Superior temporal gyrus (tissue), 1 donor: ENCODE data around the gene SDSL.

ENCODE experiments used
- DNase-seq: peaks from one replicate; pipeline ENCODE4 v3.0.0-alpha.2; 2016; ENCODE audit errors: extremely low spot score

SDSL gene

GRCh38 chr12:113448873-113449272 lies 26.7 kb downstream of the SDSL start:
- no peak for DNase-seq

GRCh38 chr12:113449299-113449698 lies 27.1 kb downstream of the SDSL start:
- DNase-seq = no peak

GRCh38 chr12:113449839-113450238 lies 27.7 kb downstream of the SDSL start:
- no peak for DNase-seq

DNA sequence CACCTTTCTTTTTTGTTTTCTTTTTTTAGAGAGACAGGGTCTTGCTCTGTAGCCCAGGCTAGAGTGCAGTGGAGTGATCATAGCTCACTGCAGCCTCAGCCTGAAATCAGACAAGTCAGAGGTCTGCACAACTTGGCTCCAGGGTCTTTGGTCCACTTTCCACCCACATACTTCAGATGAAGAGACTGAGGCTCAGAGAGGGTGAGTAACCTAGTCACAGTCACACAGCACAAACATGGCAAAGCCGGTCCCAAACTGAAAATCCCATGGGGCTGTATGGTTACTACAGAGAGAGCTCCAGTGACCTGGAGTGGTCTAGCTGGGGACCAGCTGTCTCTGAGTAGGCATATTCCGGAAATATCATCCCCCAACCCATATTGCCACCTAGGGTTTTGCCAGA lies 30.3 kb downstream of the SDSL start:
- DNase-seq = no peak

DNA sequence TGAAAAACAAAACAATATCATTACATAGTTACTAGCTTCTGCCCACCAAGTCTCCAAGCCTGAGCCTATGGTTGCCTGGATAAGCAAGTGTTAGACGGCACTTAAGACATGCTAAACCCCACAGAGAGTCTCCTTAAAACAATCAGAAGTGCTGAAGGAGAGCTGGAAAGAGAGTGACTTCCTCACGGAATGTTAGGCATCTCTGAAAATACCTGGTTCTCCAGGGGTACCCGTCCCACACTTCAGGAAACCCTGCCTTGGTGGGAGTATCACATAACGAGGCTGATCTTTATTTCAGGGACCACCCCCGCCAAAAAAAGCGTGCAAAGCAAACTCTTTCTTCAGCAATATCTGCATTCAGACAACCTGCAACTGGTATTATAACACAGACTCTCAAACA lies 31.1 kb downstream of the SDSL start:
- DNase-seq = no peak

GRCh38 chr12:113456199-113456598 lies 34.0 kb downstream of the SDSL start:
- DNase-seq = no peak

DNA sequence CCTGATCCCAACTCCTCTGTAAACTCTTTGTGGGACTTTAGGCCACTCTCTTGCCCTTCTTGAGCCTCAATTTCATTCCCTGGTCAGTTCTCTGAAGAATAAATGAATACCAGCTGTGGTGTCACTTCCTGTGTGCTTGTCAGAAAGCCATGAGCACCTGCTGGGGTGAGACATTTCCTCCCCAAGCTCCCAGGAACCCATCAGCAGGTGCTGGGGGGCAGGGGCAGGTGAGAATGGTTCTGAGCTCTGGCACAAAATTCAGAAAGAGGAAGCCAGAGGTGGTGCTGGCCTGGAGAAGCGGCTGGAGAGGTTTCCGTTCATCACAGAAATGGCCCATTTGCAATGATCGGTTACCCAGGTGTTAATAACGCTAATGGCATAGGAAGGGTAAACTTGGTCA lies 34.6 kb downstream of the SDSL start:
- no peak for DNase-seq

DNA sequence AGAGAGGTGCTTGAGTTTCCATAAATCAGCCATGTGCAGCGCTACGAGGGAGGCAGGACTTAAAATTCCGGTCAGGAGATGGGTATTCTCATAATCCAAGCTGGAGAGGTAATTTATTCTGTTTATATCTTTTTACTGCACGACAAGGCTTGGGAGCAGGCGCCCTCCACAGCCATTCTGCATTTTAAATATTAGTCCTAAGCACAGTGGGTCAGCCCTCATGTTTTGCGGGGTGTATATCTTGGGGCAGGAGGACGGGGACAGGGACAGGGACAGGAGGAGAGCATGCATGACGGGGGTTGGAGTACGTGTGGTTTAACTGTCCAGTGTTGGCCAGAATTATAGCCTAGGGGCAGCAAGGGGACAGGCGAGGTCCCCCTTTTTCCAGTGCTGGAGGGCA lies 35.0 kb downstream of the SDSL start:
- no peak for DNase-seq

DNA sequence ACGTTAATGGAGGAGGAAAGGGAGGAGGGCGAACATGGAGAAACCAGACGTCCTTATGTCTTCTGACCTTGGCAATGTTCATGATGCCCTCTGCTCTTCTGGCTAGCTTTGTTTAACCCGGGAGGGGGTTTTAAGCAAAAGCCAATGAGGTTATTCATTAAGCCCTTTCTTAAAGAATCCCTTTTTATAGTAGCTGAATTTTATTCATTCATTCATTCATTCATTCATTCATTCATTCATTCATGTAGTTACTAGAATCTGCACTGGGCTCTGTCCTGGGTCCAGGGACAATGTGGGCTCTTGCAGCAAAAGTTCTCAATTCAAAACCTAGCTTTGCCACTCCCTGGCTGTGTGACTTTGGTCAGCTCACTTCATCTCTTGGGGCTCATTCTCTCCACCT lies 35.5 kb downstream of the SDSL start:
- DNase-seq = no peak

DNA sequence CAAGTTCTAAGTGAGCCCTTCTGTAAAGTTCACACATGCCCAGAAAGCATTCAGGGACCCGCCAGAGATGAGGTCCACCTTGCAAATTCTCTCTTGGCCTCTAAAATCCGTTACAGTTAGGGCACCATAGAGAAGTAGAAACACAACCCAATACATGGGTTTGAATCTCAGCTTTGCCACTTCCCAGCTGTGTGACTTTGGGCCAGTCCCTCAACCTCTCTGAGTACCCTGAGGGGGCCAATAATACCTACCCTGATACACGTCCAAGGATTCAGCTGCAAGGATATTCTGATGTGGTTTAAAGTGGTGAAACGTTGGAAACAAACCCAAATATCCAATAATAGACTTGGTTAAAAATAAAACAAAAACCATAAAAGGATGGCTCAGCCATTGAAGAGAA lies 37.8 kb downstream of the SDSL start:
- no peak for DNase-seq

DNA sequence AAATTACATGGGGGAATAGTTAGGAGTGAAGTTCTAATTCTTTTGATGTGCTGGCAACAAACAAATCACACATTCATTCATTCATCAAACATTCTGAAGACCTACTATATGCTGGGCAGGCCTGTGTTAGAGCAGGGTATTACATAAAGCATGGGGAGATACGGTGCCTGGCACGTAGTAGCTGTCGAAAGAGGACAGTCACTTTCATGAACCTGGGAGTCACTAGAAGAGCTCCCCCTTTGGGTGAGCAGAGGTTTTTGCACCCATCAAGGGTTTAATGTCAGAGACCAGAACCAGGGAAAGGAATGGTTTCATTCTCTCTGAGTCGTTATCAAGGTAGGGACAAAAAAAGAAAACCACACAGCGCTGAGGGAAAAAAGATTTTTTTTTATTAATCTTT lies 39.5 kb downstream of the SDSL start:
- no peak for DNase-seq

DNA sequence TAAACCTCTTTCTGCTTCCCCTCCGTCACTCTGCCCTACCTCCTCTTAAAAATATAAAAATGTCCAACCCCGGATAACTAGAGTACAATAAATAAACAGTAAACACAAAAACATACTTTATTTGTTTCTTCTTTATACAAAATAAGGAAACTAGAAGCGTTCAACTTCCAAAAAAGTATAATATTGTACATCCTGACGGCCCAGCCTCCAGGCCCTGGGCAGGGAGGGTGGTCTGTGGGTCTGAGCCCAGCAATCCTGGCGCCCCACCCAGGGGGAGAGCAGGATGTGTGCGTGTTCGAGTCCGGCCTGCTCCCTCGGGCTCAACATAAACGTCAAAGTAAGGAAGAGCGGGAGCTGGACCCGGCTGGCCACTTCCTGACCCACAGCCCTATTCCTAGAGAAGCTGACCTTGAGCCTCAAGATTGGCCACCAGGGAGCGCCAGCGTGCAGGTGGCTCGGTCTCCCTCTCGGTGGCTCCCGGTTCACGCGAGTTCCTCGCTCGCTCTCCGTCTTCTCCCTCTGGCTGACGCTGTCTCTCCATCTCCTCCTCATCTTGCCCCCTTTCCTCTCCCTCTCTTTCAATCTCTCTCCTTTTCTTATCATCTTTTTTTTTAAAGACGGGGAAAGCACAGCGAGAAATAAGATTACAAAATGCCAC lies 40.1 kb downstream of the SDSL start:
- peak; percentile 72 for DNase-seq

GRCh38 chr12:113462998-113463745 lies 41.0 kb downstream of the SDSL start:
- DNase-seq = no peak

GRCh38 chr12:113463746-113464451 lies 41.7 kb downstream of the SDSL start:
- no peak for DNase-seq

GRCh38 chr12:113464452-113464775 lies 42.2 kb downstream of the SDSL start:
- no peak for DNase-seq

DNA sequence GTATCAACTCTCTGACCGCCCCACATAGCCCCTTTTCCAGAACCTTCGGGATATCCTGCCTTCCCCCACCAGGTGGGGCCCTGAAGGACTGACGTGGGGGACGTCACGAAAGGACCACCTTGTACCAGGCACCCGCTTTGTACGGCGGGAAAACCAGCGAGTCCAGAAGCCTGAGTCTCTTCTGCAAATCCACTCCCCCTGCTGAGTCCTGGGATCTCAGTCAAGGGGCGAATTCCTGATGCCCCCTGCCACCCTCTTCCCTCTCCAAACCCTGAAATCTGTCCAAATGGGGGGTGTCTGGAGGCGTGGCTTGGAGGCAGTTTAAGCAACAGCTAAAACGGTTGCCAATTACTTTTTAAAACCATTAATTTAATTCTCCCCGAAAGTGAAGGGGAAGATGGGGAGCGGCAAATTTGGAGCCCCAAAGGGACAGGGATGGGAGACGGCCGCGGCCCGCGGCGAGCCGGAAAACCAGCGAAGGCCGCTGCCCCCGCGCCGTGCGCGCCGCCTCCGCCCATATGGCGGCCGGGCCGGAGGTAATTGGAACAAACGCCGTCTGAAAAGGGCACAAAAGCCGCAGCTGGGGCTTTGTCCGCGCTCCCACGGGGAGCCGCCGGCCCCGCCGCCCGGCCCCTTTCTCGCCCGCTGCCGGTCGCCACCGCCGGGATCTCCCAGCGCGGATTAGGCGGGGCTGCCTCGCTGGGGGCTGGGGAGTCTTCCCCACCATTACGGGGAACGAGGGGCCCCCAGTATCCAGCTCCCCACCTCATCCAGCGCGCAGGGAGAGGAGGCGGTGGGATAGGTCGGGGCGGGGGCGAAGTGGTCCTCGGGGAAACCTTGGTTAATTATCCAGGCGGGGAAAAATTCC lies 42.9 kb downstream of the SDSL start:
- DNase-seq = no peak

- DNase-seq = no peak
These were observed 43.8 kb downstream of the SDSL start for GRCh38 chr12:113465808-113466453.

DNA sequence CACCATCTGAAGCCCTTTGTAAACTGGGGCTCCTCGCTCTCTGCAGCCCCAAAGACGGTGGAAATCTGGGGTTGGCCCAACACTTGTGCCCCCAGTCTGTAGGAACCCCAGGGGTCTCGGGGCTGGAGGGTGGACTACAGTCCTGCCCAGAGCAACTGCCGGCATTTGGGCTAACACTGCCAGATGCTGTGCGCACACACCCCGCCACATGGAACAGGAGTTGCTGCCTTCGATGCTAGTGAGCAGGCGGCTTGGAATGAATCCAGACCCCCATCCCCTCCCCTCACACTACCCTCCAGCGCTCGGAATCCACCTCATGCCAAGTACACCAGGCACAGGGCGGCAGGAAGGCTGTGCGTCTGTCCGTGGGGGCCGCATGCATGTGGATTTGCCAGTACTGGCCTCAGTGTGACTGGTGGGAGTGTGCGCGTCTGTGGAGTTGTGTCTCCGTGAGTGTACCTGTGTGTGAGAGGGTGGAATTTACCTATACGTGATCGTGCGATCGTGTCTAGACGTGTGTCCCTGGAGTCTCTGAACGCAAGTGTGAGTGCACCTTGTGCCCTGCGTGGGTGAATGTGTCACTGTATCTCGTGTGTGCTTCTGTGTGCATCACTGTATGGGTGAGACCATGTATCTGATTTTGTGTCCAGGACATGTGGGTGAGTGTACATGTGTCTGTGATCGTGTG lies 44.4 kb downstream of the SDSL start:
- no peak for DNase-seq

DNA sequence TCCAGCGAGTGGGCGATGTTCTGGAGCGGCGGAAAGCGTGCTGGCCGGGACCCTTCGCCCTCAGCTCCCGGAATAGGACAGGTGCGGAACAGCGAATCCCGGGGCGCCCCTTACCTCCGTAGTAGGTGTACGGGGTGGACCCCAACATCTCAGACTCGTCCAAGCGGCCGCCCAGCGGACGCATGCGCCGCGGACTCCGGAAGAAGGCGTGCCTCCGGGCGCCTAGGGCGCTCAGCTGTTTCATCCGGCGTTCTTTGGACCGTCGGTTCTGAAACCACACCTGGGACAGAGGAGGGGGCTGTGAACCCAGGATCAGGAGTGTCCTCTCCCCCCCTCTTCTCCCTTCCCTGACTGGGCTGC lies 44.9 kb downstream of the SDSL start:
- no peak for DNase-seq

DNA sequence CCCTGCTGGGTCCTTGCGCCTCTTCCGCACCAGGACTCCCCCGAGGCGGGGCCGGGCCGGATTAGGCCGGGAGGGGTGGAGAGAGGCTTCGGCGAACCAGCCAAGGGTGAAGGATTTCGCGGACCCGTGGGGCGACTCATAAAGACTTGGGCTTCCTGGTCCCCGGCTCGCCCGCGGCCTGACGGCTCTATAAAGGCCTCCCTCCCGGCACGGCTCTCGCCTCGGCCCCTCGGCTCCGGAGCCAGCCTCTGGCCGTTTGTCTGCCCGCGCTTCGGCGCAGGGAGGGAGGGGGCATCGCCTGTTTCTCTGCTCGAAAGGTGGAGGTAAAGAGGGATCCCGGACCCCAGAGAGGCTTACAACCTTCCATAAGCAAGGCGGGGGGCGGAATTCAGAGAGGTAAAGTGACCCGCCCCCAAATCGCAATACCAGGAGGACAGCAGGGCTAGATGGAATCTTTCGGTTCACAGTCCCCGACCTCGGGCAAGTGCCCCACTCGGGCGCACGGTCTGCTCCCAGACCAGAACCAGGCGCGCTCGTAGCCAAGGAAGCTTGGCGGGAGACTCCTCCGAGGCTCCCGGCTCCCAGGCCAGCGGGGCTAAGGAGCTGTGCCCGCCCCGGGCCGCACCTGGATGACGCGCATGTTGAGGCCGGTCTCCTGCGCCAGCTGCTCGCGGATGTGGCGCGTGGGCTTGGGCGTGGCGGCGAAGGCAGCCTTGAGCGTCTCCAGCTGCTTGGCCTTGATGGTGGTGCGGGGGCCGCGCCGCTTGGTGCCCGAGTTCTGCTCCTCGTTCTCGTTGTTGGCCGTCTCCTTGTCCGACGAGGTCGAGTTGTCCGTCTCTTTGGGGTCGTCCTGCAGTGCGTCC lies 45.6 kb downstream of the SDSL start:
- DNase-seq = no peak
